HL-60 (cell line): ENCODE results near the gene SLC6A6.

Experiments
- DNase-seq, 2 experiments: peaks; one replicate each; pipeline ENCODE4 v3.0.0-alpha.2; 2010 to 2020; ENCODE audit warnings: low read depth in 1 of 2, low spot score in 1 of 2
- H3K27ac ChIP-seq: fragments of 250-450 bp; sonication (Bioruptor Pico); replicated peaks from 2 replicates; pipeline ENCODE4 v1.5.1; 2020; ENCODE audit warnings: mild to moderate bottlenecking, moderate library complexity
- H3K27me3 ChIP-seq: fragments of 250-450 bp; sonication (Bioruptor Pico); 2 replicates; pipeline ENCODE4 v1.5.1; 2021; ENCODE audit warnings: mild to moderate bottlenecking, moderate library complexity; ENCODE audit not compliant: insufficient read depth, poor library complexity, severe bottlenecking
- H3K4me3 ChIP-seq: replicated peaks from 2 replicates; pipeline ENCODE4 v1.5.1; 2011; ENCODE audit warnings: mild to moderate bottlenecking, control low read depth, low read length; ENCODE audit not compliant: insufficient read depth
- GABPA ChIP-seq: IDR thresholded peaks from 2 replicates; pipeline ENCODE4 v1.6.1; 2012; ENCODE audit warnings: low read depth
- POLR2AphosphoS5 ChIP-seq: IDR thresholded peaks from 2 replicates; pipeline ENCODE4 v1.6.1; 2012; ENCODE audit warnings: low read depth
- SPI1 ChIP-seq: IDR thresholded peaks from 2 replicates; pipeline ENCODE4 v1.6.1; 2012; ENCODE audit warnings: low read depth, mild to moderate bottlenecking, borderline replicate concordance
- TF ChIP-seq, protein P1 (sequence below): IDR thresholded peaks from 2 replicates; pipeline ENCODE4 v1.6.1; 2012; ENCODE audit warnings: low read depth; ENCODE audit not compliant: insufficient replicate concordance
- TF ChIP-seq, protein P2 (sequence below): IDR thresholded peaks from one replicate; pipeline ENCODE4 v1.5.1; 2011; ENCODE audit warnings: low read length, control low read depth, inconsistent platforms; ENCODE audit not compliant: insufficient read depth

The SLC6A6 gene

GRCh38 chr3:14464521-14464920, 62.1 kb downstream of the SLC6A6 start:
- Histone ChIP-seq H3K27ac (no peak overlapping the region), H3K4me3 (no peak overlapping the region), H3K27me3 (no peaks in the 10 kb centered on the region)
- TF ChIP-seq POLR2AphosphoS5, result no peak
- TF ChIP-seq, protein P1, sequence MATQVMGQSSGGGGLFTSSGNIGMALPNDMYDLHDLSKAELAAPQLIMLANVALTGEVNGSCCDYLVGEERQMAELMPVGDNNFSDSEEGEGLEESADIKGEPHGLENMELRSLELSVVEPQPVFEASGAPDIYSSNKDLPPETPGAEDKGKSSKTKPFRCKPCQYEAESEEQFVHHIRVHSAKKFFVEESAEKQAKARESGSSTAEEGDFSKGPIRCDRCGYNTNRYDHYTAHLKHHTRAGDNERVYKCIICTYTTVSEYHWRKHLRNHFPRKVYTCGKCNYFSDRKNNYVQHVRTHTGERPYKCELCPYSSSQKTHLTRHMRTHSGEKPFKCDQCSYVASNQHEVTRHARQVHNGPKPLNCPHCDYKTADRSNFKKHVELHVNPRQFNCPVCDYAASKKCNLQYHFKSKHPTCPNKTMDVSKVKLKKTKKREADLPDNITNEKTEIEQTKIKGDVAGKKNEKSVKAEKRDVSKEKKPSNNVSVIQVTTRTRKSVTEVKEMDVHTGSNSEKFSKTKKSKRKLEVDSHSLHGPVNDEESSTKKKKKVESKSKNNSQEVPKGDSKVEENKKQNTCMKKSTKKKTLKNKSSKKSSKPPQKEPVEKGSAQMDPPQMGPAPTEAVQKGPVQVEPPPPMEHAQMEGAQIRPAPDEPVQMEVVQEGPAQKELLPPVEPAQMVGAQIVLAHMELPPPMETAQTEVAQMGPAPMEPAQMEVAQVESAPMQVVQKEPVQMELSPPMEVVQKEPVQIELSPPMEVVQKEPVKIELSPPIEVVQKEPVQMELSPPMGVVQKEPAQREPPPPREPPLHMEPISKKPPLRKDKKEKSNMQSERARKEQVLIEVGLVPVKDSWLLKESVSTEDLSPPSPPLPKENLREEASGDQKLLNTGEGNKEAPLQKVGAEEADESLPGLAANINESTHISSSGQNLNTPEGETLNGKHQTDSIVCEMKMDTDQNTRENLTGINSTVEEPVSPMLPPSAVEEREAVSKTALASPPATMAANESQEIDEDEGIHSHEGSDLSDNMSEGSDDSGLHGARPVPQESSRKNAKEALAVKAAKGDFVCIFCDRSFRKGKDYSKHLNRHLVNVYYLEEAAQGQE, result no peak
- TF ChIP-seq GABPA, result no peak
- TF ChIP-seq, protein P2, sequence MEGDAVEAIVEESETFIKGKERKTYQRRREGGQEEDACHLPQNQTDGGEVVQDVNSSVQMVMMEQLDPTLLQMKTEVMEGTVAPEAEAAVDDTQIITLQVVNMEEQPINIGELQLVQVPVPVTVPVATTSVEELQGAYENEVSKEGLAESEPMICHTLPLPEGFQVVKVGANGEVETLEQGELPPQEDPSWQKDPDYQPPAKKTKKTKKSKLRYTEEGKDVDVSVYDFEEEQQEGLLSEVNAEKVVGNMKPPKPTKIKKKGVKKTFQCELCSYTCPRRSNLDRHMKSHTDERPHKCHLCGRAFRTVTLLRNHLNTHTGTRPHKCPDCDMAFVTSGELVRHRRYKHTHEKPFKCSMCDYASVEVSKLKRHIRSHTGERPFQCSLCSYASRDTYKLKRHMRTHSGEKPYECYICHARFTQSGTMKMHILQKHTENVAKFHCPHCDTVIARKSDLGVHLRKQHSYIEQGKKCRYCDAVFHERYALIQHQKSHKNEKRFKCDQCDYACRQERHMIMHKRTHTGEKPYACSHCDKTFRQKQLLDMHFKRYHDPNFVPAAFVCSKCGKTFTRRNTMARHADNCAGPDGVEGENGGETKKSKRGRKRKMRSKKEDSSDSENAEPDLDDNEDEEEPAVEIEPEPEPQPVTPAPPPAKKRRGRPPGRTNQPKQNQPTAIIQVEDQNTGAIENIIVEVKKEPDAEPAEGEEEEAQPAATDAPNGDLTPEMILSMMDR, result no peak
- TF ChIP-seq SPI1, result no peak
- no peak for DNase-seq

DNA sequence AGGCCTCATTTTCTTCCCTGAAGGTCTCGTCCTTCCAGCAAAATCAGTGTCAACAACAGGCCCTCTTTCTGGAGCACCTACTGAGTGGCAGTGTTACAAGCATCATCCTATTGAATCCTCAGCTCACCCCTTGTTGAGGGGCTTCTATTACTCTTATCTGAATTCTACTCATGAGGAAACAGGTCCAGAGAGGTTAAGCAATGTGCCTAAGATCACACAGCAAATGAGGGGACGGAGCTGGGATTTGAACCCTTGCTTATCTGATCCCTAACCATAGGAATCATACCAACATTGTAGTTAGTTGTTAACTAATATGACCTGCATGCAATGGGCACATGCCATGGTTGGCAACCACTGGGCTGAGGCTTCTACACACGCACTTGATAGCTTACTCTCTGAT, 63.0 kb downstream of the SLC6A6 start:
- no peak for TF ChIP-seq POLR2AphosphoS5
- TF ChIP-seq SPI1, result no peak
- no peak for TF ChIP-seq GABPA
- TF ChIP-seq, protein P2, result no peak
- TF ChIP-seq, protein P1, result no peak
- DNase-seq, result no peak
- no peak overlapping the region for H3K4me3 ChIP-seq
- no peaks in the 10 kb centered on the region for H3K27me3 ChIP-seq
- H3K27ac ChIP-seq, result no peak overlapping the region

DNA sequence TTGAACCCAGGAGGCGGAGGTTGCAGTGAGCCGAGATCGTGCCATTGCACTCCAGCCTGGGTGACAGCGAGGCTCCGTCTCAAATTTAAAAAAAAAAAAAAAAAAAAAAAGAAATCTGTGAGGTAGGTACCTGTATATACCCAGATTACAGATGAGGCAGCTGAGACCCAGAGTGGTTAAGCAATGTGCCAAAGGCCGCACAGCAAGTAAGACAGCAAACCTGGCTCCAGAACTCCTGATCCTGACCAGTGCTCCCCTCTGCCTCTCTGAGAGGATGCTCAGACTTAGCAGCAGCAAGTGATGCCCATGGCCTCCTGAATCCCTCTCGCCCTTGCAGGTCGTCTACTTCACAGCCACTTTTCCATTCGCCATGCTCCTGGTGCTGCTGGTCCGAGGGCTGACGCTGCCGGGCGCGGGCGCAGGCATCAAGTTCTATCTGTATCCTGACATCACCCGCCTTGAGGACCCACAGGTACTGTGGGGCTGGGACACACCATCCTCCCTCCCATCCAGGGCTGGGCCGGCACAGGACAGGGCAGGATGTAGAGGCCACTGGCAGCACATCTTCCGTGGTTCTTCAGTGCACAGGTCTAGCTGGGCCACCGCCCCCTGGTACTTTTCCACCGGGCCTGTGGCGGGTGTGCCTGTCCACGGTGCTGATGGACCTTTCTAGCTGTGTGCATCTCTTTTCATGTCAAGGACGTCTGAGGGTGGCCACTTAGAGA, 63.9 kb downstream of the SLC6A6 start:
- no peak for DNase-seq
- Histone ChIP-seq H3K27ac (no peak overlapping the region), H3K4me3 (no peak overlapping the region), H3K27me3 (no peaks in the 10 kb centered on the region)
- TF ChIP-seq POLR2AphosphoS5 (peak; percentile 18; the same call in 1 of the 2 replicates), GABPA (no peak), SPI1 (no peak)
- TF ChIP-seq, protein P2, result no peak
- TF ChIP-seq, protein P1, result no peak
